K562 (cell line): ENCODE data around the gene DGLUCY. TPM values are rescaled to one million over a fixed set of nuclear protein-coding genes. Genes with fewer than 3 reads are reported as not detected.

Experiments
- CXXC5 ChIP-seq: fragments of 250-450 bp; sonication (Bioruptor Pico); IDR thresholded peaks from 2 replicates; pipeline ENCODE4 v1.8.0; 2022; ENCODE audit warnings: inconsistent platforms, mild to moderate bottlenecking, moderate library complexity
- GATA2 ChIP-seq: sonication (generic); formaldehyde crosslinking; IDR thresholded peaks from 2 replicates; pipeline ENCODE4 v1.4.0; 2020; ENCODE audit warnings: mild to moderate bottlenecking, missing genetic modification reagents
- HDAC1 ChIP-seq, 2 experiments: fragments of 450-650 bp; IDR thresholded peaks; 2 replicates each; pipeline ENCODE4 v1.6.1; 2016 to 2017; ENCODE audit warnings: inconsistent platforms in 1 of 2, mild to moderate bottlenecking in 1 of 2, moderate library complexity in 1 of 2
- KDM1A ChIP-seq, 2 experiments: fragments of 450-650 bp; IDR thresholded peaks; 2 replicates each; pipeline ENCODE4 v1.6.1; 2016; ENCODE audit warnings: mild to moderate bottlenecking in 2 of 2
- MYC ChIP-seq, 2 experiments: fragments of 250-450 bp in 1 of 2; sonication (Bioruptor Pico) in 1 of 2; IDR thresholded peaks; 2 replicates each; pipeline versions ENCODE4 v1.5.1 to v1.6.1; 2012 to 2021; ENCODE audit warnings: low read depth in 2 of 2, borderline replicate concordance in 1 of 2, improper control_type of control experiment in 1 of 2, low read length in 1 of 2, mild to moderate bottlenecking in 1 of 2, moderate library complexity in 1 of 2
- NR2C2 ChIP-seq, 2 experiments: fragments of 200-800 bp in 1 of 2; sonication (Bioruptor generic) in 1 of 2; sonication (generic) in 1 of 2; formaldehyde crosslinking in 1 of 2; IDR thresholded peaks; 2 replicates each; pipeline versions ENCODE4 v1.6.1 to v1.8.0; 2016 to 2022; ENCODE audit warnings: mild to moderate bottlenecking in 1 of 2, missing compliant biosample characterization in 1 of 2, missing genetic modification characterization in 1 of 2, missing genetic modification reagents in 1 of 2
- RCOR1 ChIP-seq, 2 experiments: IDR thresholded peaks; 2 replicates each; pipeline ENCODE4 v1.6.1; 2012; ENCODE audit warnings: low read depth in 2 of 2, low read length in 2 of 2, borderline replicate concordance in 1 of 2, improper control_type of control experiment in 1 of 2
- TRIM24 ChIP-seq, 2 experiments: fragments of 450-650 bp; IDR thresholded peaks; 2 replicates each; pipeline ENCODE4 v1.6.1; 2016
- XRCC4 ChIP-seq: IDR thresholded peaks from one replicate; pipeline ENCODE4 v1.6.1; 2011; ENCODE audit not compliant: insufficient read depth, insufficient read length; ENCODE audit errors: extremely low read depth
- ZEB2 ChIP-seq: fragments of 450-650 bp; IDR thresholded peaks from 2 replicates; pipeline ENCODE4 v1.6.1; 2016
- polyA plus RNA-seq, 8 experiments: library from polyadenylated mRNA; depleted of rRNA in 4 of 8; stranded (reverse) in 5 of 8; unstranded in 3 of 8; fragments of >200 nt; fragmentation: Nextera tagmentation in 2 of 8; fragmentation: Illumina TruSeq in 1 of 8; extraction: Ambion mirVana in 2 of 8; extraction: Trizol in 1 of 8; gene quantifications; 2 replicates each; pipeline versions ENCODE4 v1.2.1 to v1.2.3, GENCODE V29; 2011 to 2014; ENCODE audit warnings: inconsistent platforms in 1 of 8, missing spikeins in 1 of 8
- total RNA-seq, 7 experiments: library from RNA; depleted of rRNA in 6 of 7; stranded (reverse); fragments of >200 nt in 6 of 7; fragmentation: Illumina TruSeq in 2 of 7; extraction: Trizol in 2 of 7; gene quantifications; 2 replicates each; pipeline versions ENCODE4 v1.2.1 to v1.2.3, GENCODE V29; 2011 to 2021; ENCODE audit warnings: low replicate concordance in 1 of 7
- TF ChIP-seq, protein P1 (sequence below), 2 experiments: fragments of 450-650 bp; formaldehyde crosslinking in 1 of 2; IDR thresholded peaks; 2 replicates each; pipeline versions ENCODE4 v1.4.0 to v1.6.1; 2014 to 2020; ENCODE audit warnings: mild to moderate bottlenecking in 2 of 2, borderline replicate concordance in 1 of 2, low read depth in 1 of 2
- TF ChIP-seq, protein P2 (sequence below): fragments of 200-800 bp; sonication (Bioruptor generic); IDR thresholded peaks from 2 replicates; pipeline ENCODE4 v1.6.1; 2017; ENCODE audit warnings: missing genetic modification characterization, missing compliant biosample characterization
- TF ChIP-seq, protein P3 (sequence below): sonication (generic); formaldehyde crosslinking; IDR thresholded peaks from 2 replicates; pipeline ENCODE4 v1.4.0; 2020; ENCODE audit warnings: mild to moderate bottlenecking, missing genetic modification reagents

Gene DGLUCY
- total and polyA plus RNA-seq, 9 of the 15 experiments (the other 6 are each of a cell fraction or from before 2014, with no cell fraction given) = 9.9 to 28.4 (median 21.0) TPM

DNA sequence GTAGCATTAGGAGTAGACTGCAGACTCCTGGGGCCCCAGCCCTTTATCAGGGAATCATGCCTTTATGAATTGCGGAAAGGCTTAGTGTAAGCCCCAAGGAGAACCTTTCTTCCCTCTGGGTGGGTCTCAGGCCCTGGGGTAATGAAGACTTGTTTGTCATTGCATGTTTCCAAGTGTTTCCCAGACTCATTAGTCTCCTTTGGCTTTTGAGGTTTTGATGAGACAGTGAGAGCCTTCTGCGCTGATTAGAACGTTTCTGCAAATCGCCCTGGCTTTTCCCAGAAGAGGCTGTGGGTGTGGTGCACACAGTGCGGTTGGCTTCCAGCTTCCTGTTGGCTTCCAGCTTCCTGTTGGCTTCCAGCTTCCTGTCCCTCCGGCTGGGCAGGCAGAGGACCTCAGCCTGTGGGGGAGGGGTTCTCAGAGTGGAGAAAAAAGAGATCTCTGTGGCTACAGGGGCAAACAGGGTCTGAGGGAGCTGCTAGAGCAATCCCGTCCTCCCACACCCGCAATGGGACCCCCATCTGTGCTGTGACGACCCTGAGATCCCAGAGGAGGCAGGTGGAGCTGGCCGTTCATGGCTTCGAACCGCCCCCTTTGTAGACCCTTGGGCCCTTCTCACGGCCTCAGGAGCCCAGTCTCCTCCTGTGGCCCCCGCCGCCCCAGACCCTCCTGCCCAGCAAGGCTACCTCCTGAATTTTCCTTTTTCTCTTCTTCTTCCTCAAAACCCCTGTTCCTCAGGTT, 88.5 kb downstream of the DGLUCY start (continued):
- TF ChIP-seq, protein P1, sequence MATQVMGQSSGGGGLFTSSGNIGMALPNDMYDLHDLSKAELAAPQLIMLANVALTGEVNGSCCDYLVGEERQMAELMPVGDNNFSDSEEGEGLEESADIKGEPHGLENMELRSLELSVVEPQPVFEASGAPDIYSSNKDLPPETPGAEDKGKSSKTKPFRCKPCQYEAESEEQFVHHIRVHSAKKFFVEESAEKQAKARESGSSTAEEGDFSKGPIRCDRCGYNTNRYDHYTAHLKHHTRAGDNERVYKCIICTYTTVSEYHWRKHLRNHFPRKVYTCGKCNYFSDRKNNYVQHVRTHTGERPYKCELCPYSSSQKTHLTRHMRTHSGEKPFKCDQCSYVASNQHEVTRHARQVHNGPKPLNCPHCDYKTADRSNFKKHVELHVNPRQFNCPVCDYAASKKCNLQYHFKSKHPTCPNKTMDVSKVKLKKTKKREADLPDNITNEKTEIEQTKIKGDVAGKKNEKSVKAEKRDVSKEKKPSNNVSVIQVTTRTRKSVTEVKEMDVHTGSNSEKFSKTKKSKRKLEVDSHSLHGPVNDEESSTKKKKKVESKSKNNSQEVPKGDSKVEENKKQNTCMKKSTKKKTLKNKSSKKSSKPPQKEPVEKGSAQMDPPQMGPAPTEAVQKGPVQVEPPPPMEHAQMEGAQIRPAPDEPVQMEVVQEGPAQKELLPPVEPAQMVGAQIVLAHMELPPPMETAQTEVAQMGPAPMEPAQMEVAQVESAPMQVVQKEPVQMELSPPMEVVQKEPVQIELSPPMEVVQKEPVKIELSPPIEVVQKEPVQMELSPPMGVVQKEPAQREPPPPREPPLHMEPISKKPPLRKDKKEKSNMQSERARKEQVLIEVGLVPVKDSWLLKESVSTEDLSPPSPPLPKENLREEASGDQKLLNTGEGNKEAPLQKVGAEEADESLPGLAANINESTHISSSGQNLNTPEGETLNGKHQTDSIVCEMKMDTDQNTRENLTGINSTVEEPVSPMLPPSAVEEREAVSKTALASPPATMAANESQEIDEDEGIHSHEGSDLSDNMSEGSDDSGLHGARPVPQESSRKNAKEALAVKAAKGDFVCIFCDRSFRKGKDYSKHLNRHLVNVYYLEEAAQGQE (IDR thresholded peaks at IDR 0.05; ENCODE audit: borderline replicate concordance) = peak; percentile 20; the same call in 1 of the 2 replicates
- TF ChIP-seq, protein P1 (CRISPR knock-in tag; IDR thresholded peaks at IDR 0.05; ENCODE audit: low read depth) = no peak
- TF ChIP-seq GATA2 (peak; percentile 60), RCOR1 (IDR thresholded peaks at IDR 0.05; ENCODE audit: borderline replicate concordance in 1 of 2, low read depth in 2 of 2, low read length in 2 of 2) (peak; percentile 23 to 86; a peak in 3 of 4 replicates), CXXC5 (CRISPR knock-in tag) (peak; percentile 43), NR2C2 (CRISPR knock-in tag; IDR thresholded peaks at IDR 0.05) (no peak), NR2C2 (tag; IDR thresholded peaks at IDR 0.05) (no peak), KDM1A (IDR thresholded peaks at IDR 0.05) (peak; percentile 43 to 79; a peak in 2 of 4 replicates), MYC (IDR thresholded peaks at IDR 0.05; ENCODE audit: low read depth, low read length) (peak; percentile 36; the same call in 1 of the 2 replicates), MYC (CRISPR knock-in tag; IDR thresholded peaks at IDR 0.05; ENCODE audit: borderline replicate concordance, low read depth) (no peak), TRIM24 (IDR thresholded peaks at IDR 0.05) (peak; percentile 53 to 88; a peak in 3 of 4 replicates), XRCC4 (no peak), ZEB2 (peak; percentile 34; the same call in 1 of the 2 replicates), HDAC1 (IDR thresholded peaks at IDR 0.05) (peak in 1 of 2 experiments; percentile 69; a peak in 2 of 4 replicates)
- TF ChIP-seq, protein P2, sequence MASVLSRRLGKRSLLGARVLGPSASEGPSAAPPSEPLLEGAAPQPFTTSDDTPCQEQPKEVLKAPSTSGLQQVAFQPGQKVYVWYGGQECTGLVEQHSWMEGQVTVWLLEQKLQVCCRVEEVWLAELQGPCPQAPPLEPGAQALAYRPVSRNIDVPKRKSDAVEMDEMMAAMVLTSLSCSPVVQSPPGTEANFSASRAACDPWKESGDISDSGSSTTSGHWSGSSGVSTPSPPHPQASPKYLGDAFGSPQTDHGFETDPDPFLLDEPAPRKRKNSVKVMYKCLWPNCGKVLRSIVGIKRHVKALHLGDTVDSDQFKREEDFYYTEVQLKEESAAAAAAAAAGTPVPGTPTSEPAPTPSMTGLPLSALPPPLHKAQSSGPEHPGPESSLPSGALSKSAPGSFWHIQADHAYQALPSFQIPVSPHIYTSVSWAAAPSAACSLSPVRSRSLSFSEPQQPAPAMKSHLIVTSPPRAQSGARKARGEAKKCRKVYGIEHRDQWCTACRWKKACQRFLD (CRISPR knock-in tag) = no peak; the same call in 1 of the 2 replicates
- TF ChIP-seq, protein P3, sequence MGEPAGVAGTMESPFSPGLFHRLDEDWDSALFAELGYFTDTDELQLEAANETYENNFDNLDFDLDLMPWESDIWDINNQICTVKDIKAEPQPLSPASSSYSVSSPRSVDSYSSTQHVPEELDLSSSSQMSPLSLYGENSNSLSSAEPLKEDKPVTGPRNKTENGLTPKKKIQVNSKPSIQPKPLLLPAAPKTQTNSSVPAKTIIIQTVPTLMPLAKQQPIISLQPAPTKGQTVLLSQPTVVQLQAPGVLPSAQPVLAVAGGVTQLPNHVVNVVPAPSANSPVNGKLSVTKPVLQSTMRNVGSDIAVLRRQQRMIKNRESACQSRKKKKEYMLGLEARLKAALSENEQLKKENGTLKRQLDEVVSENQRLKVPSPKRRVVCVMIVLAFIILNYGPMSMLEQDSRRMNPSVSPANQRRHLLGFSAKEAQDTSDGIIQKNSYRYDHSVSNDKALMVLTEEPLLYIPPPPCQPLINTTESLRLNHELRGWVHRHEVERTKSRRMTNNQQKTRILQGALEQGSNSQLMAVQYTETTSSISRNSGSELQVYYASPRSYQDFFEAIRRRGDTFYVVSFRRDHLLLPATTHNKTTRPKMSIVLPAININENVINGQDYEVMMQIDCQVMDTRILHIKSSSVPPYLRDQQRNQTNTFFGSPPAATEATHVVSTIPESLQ (CRISPR knock-in tag) = 0 out of 2 replicates have a peak, but pooled peaks have one; percentile 67
